ENCODE measurements around the gene SND1. TPM values are rescaled to one million over a fixed set of nuclear protein-coding genes. Genes with fewer than 3 reads are reported as not detected.

Gene SND1
- total and polyA plus RNA-seq, 7 donors, result 29.2 to 72.8 (median 48.2) TPM

- no peak for DNase-seq
- no peak overlapping the region for H3K4me3 ChIP-seq
- H3K9me3 ChIP-seq, result no peaks in the 10 kb centered on the region
- TF ChIP-seq CTCF (IDR thresholded peaks at IDR 0.05), result no peak
- peak overlapping the region; percentile 55 for H3K27ac ChIP-seq
- H3K4me1 ChIP-seq, result peaks cover 6% of the 10 kb centered on the region
- H3K36me3 ChIP-seq (ENCODE audit: insufficient read depth in 1 of 2, low read depth in 1 of 2), result no peaks in the 10 kb centered on the region
- H3K27me3 ChIP-seq (ENCODE audit: insufficient read depth in 3 of 3, low read length in 2 of 3), result no peaks in the 10 kb centered on the region
- intact Hi-C loops (cut with DNase I), result no loop called here
- peak; percentile 58 to 94 (median 88) for ATAC-seq
- 42 to 77% (median 42%) methylated on average over 2 of the region's 2 CpGs for WGBS, 3 donors
Measured at GRCh38 chr7:128011131-128011661, 359.2 kb downstream of the SND1 start.

- no peak for ATAC-seq
Measured at GRCh38 chr7:128014811-128015210, 362.8 kb downstream of the SND1 start.

GRCh38 chr7:128017460-128017859 is 365.5 kb downstream of the SND1 start:
- Histone ChIP-seq H3K27ac (no peak overlapping the region), H3K9me3 (no peaks in the 10 kb centered on the region), H3K36me3 (ENCODE audit: insufficient read depth in 1 of 2, low read depth in 1 of 2) (no peaks in the 10 kb centered on the region), H3K27me3 (ENCODE audit: insufficient read depth in 3 of 3, low read length in 2 of 3) (no peaks in the 10 kb centered on the region), H3K4me1 (no peaks in the 10 kb centered on the region), H3K4me3 (no peak overlapping the region)
- no peak for ATAC-seq
- intact Hi-C loops (cut with DNase I), result no loop called here
- WGBS, 3 donors, result 80 to 82% (median 81%) methylated on average over 6 of the region's 6 CpGs
- TF ChIP-seq CTCF (IDR thresholded peaks at IDR 0.05), result no peak
- DNase-seq, result no peak

More at GRCh38 chr7:128014811-128015210, 362.8 kb downstream of the SND1 start:
- no peak for TF ChIP-seq CTCF (IDR thresholded peaks at IDR 0.05)
- Histone ChIP-seq H3K27ac (no peak overlapping the region), H3K9me3 (no peaks in the 10 kb centered on the region), H3K4me3 (no peak overlapping the region), H3K36me3 (ENCODE audit: insufficient read depth in 1 of 2, low read depth in 1 of 2) (no peaks in the 10 kb centered on the region), H3K4me1 (peaks cover 6% of the 10 kb centered on the region), H3K27me3 (ENCODE audit: insufficient read depth in 3 of 3, low read length in 2 of 3) (no peaks in the 10 kb centered on the region)
- 68 to 76% (median 74%) methylated on average over 4 of the region's 4 CpGs for WGBS, 3 donors
- no peak for DNase-seq
- intact Hi-C loops (cut with DNase I), result no loop called here

- H3K9me3 ChIP-seq, result no peaks in the 10 kb centered on the region
- peaks cover 4% of the 10 kb centered on the region for H3K4me1 ChIP-seq
- no peaks in the 10 kb centered on the region for H3K27me3 ChIP-seq (ENCODE audit: insufficient read depth in 3 of 3, low read length in 2 of 3)
- 61 to 69% (median 62%) methylated on average over 8 of the region's 8 CpGs for WGBS, 3 donors
- no peaks in the 10 kb centered on the region for H3K36me3 ChIP-seq (ENCODE audit: insufficient read depth in 1 of 2, low read depth in 1 of 2)
- DNase-seq, result no peak
- no peak overlapping the region for H3K4me3 ChIP-seq
- intact Hi-C loops (cut with DNase I), result no loop called here
- no peak overlapping the region for H3K27ac ChIP-seq
- ATAC-seq, result no peak
- no peak for TF ChIP-seq CTCF (IDR thresholded peaks at IDR 0.05)
Measured at GRCh38 chr7:128017862-128018845, 366.2 kb downstream of the SND1 start.
